KMS-11 (cell line): Measurements from ENCODE around the gene BTBD16.

Source experiments
- H2AFZ ChIP-seq: fragments of 200-600 bp; sonication (generic); 2 replicates; pipeline ENCODE4 v1.6.1; 2016; ENCODE audit warnings: antibody characterized with exemption, mixed run types, low read depth
- H3K27ac ChIP-seq: fragments of 200-600 bp; sonication (generic); 2 replicates; pipeline ENCODE4 v1.6.1; 2016; ENCODE audit warnings: mild to moderate bottlenecking, mixed run types
- H3K27me3 ChIP-seq: fragments of 200-600 bp; sonication (generic); 2 replicates; pipeline ENCODE4 v1.6.1; 2017; ENCODE audit warnings: mild to moderate bottlenecking, low read depth, mixed run types, moderate library complexity; ENCODE audit not compliant: insufficient read depth
- H3K36me3 ChIP-seq: fragments of 200-600 bp; sonication (generic); 2 replicates; pipeline ENCODE4 v1.6.1; 2017; ENCODE audit warnings: mild to moderate bottlenecking, mixed run types; ENCODE audit not compliant: insufficient read depth
- H3K4me1 ChIP-seq: fragments of 200-600 bp; sonication (generic); 2 replicates; pipeline ENCODE4 v1.6.1; 2016; ENCODE audit warnings: mild to moderate bottlenecking, low read depth, mixed run types; ENCODE audit not compliant: poor library complexity, severe bottlenecking
- H3K4me2 ChIP-seq: fragments of 200-600 bp; sonication (generic); 2 replicates; pipeline ENCODE4 v1.7.0; 2016; ENCODE audit warnings: mild to moderate bottlenecking, mixed run types
- H3K4me3 ChIP-seq: fragments of 200-600 bp; sonication (generic); IDR thresholded peaks from 2 replicates; pipeline ENCODE4 v1.6.1; 2017; ENCODE audit warnings: low read depth, low read length, mixed read lengths; ENCODE audit not compliant: insufficient read depth
- H3K79me2 ChIP-seq: fragments of 200-600 bp; sonication (generic); 2 replicates; pipeline ENCODE4 v1.6.1; 2016; ENCODE audit warnings: low read depth, mixed run types; ENCODE audit not compliant: insufficient read depth
- H3K9ac ChIP-seq: fragments of 200-600 bp; sonication (generic); 2 replicates; pipeline ENCODE4 v1.6.1; 2016; ENCODE audit warnings: mild to moderate bottlenecking, mixed run types
- H4K20me1 ChIP-seq: fragments of 200-600 bp; sonication (generic); 2 replicates; pipeline ENCODE4 v1.6.1; 2016; ENCODE audit warnings: mild to moderate bottlenecking, mixed run types; ENCODE audit not compliant: insufficient read depth
- TF ChIP-seq, protein P1 (sequence below): fragments of 200-600 bp; sonication (generic); conservative IDR thresholded peaks from 2 replicates; pipeline ENCODE4 v1.6.1; 2017; ENCODE audit warnings: low read depth, mild to moderate bottlenecking, antibody characterized with exemption, low read length, moderate library complexity, mixed read lengths

BTBD16 gene

DNA sequence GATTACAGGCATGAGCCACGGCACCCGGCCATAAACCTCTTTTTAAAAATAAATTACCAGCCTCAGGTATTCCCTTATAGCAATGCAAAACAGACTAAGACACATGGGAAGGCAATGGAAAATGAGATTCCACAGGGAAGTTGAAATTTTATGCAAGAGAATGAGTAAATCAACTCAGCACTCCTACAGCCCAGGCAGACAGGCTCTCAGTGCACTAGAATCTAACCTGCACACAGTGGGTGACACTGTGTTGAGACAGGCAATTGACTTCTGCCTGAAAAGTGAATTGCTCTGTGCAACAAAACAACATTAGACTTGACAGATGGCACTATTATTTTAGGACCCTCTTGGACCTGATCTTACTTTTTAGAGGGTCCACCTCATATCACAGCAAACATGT is 83.3 kb downstream of the BTBD16 start:
- TF ChIP-seq, protein P1, sequence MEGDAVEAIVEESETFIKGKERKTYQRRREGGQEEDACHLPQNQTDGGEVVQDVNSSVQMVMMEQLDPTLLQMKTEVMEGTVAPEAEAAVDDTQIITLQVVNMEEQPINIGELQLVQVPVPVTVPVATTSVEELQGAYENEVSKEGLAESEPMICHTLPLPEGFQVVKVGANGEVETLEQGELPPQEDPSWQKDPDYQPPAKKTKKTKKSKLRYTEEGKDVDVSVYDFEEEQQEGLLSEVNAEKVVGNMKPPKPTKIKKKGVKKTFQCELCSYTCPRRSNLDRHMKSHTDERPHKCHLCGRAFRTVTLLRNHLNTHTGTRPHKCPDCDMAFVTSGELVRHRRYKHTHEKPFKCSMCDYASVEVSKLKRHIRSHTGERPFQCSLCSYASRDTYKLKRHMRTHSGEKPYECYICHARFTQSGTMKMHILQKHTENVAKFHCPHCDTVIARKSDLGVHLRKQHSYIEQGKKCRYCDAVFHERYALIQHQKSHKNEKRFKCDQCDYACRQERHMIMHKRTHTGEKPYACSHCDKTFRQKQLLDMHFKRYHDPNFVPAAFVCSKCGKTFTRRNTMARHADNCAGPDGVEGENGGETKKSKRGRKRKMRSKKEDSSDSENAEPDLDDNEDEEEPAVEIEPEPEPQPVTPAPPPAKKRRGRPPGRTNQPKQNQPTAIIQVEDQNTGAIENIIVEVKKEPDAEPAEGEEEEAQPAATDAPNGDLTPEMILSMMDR: no peak
- H3K27ac ChIP-seq: no peak overlapping the region
- H2AFZ ChIP-seq: no peak overlapping the region
- H3K4me2 ChIP-seq: no peak overlapping the region
- no peaks in the 10 kb centered on the region for H3K79me2 ChIP-seq
- H3K9ac ChIP-seq: no peak overlapping the region
- H3K4me3 ChIP-seq: no peak overlapping the region
- H4K20me1 ChIP-seq: no peaks in the 10 kb centered on the region
- no peaks in the 10 kb centered on the region for H3K36me3 ChIP-seq
- no peaks in the 10 kb centered on the region for H3K4me1 ChIP-seq
- H3K27me3 ChIP-seq: no peaks in the 10 kb centered on the region

GRCh38 chr10:122357685-122358084 is 86.6 kb downstream of the BTBD16 start:
- H3K79me2 ChIP-seq: no peaks in the 10 kb centered on the region
- H3K4me2 ChIP-seq: no peak overlapping the region
- H3K27me3 ChIP-seq: no peaks in the 10 kb centered on the region
- no peak overlapping the region for H2AFZ ChIP-seq
- no peak overlapping the region for H3K4me3 ChIP-seq
- no peaks in the 10 kb centered on the region for H4K20me1 ChIP-seq
- TF ChIP-seq, protein P1: no peak
- no peaks in the 10 kb centered on the region for H3K4me1 ChIP-seq
- no peak overlapping the region for H3K27ac ChIP-seq
- no peak overlapping the region for H3K9ac ChIP-seq
- no peaks in the 10 kb centered on the region for H3K36me3 ChIP-seq

DNA sequence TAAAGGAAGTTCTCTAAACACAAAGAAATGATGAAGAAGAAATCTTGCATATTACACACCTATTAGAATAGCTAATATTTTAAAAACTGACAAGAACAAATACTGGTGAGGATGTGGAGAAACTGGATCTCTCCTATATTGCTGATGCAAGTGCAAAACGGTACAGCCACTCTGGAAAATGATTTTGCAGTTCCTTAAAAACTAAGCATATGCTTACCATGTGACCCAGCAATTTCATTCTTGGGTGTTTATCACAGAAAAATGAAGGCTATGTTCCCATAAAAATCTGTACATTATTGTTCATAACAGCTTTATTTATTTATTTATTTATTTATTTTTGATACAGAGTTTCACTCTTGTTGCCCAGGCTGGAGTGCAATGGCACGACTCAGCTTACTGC is 88.5 kb downstream of the BTBD16 start:
- Histone ChIP-seq H3K9ac (no peak overlapping the region), H3K36me3 (no peaks in the 10 kb centered on the region), H3K27ac (no peak overlapping the region), H3K4me3 (no peak overlapping the region), H3K4me2 (no peak overlapping the region), H3K4me1 (no peaks in the 10 kb centered on the region), H3K79me2 (no peaks in the 10 kb centered on the region), H3K27me3 (no peaks in the 10 kb centered on the region), H4K20me1 (no peaks in the 10 kb centered on the region), H2AFZ (no peak overlapping the region)
- TF ChIP-seq, protein P1: no peak

DNA sequence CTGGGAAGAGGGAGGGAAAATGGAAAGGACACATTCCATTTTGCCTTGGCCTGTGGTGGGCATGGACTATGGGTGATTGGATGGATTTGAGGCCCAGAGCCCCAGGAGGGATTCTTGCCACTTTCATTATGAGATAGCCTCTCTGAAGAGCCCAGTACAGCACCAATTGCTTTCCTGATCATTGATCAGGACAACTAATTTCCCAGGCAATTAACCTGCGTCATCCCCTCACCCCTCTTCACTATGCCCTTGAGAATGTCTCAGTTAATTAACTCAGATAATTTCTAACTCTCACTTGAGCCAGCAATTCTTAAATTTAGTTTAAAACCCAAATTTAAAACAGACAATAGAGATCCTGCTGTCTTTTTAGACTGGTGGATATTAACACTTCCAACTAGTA is 90.0 kb downstream of the BTBD16 start:
- H4K20me1 ChIP-seq: no peaks in the 10 kb centered on the region
- no peak overlapping the region for H3K4me2 ChIP-seq
- H3K4me1 ChIP-seq: no peaks in the 10 kb centered on the region
- H3K36me3 ChIP-seq: no peaks in the 10 kb centered on the region
- H3K27me3 ChIP-seq: no peaks in the 10 kb centered on the region
- H3K4me3 ChIP-seq: no peak overlapping the region
- no peak overlapping the region for H3K27ac ChIP-seq
- TF ChIP-seq, protein P1: no peak
- no peaks in the 10 kb centered on the region for H3K79me2 ChIP-seq
- H3K9ac ChIP-seq: no peak overlapping the region
- H2AFZ ChIP-seq: no peak overlapping the region

DNA sequence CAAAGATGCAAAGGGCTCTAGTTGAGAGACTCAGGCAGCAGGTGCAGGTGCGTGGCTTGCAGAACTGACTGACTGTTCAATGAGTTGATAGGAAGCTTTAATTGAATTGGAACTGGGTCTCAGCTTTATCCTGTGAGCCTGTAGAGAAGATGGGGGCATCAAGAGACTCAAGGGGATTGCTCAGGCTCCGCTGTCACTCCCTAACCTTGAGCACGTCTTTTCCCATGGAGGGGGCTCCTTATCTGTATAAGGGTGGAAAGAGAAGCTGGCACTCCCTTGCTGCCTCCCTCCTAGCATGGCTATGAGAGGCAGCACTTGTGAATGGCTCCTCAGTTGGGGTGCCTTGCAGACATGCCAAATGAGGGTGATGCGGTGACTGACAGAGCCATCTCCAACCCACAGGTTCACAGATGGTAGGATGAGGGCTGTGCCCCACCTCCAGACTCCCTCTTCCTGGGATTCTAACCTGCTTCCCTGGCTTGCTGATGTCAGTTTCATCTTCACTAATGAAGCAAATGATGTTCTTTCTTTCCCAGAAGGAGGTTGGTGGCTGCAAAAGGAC is 91.0 kb downstream of the BTBD16 start:
- Histone ChIP-seq H3K27ac (no peak overlapping the region), H2AFZ (no peak overlapping the region), H3K4me2 (no peak overlapping the region), H3K4me3 (no peak overlapping the region), H3K36me3 (no peaks in the 10 kb centered on the region), H3K9ac (no peak overlapping the region), H3K79me2 (no peaks in the 10 kb centered on the region), H3K4me1 (no peaks in the 10 kb centered on the region), H3K27me3 (no peaks in the 10 kb centered on the region), H4K20me1 (no peaks in the 10 kb centered on the region)
- TF ChIP-seq, protein P1: no peak
